ENCODE measurements around the gene OR6P1.

Gene OR6P1

GRCh38 chr1:158583962-158584361, 13.6 kb upstream of the OR6P1 start:
- no peak for TF ChIP-seq ZFX (IDR thresholded peaks at IDR 0.05; ENCODE audit: borderline replicate concordance)
- TF ChIP-seq, protein P1, sequence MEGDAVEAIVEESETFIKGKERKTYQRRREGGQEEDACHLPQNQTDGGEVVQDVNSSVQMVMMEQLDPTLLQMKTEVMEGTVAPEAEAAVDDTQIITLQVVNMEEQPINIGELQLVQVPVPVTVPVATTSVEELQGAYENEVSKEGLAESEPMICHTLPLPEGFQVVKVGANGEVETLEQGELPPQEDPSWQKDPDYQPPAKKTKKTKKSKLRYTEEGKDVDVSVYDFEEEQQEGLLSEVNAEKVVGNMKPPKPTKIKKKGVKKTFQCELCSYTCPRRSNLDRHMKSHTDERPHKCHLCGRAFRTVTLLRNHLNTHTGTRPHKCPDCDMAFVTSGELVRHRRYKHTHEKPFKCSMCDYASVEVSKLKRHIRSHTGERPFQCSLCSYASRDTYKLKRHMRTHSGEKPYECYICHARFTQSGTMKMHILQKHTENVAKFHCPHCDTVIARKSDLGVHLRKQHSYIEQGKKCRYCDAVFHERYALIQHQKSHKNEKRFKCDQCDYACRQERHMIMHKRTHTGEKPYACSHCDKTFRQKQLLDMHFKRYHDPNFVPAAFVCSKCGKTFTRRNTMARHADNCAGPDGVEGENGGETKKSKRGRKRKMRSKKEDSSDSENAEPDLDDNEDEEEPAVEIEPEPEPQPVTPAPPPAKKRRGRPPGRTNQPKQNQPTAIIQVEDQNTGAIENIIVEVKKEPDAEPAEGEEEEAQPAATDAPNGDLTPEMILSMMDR (IDR thresholded peaks at IDR 0.05) = no peak
- no peak overlapping the region for H3K27ac ChIP-seq

GRCh38 chr1:158579733-158580132, 9.4 kb upstream of the OR6P1 start, which contains the start of gene OR10X1:
TSS of gene OR10X1 (minus strand) at chr1:158579899. CDS start at chr1:158579899, 0 bp downstream.
- no peak within 1 kb of the TSS for H3K27ac ChIP-seq
- TF ChIP-seq ZFX (IDR thresholded peaks at IDR 0.05; ENCODE audit: borderline replicate concordance) = no peak
- TF ChIP-seq, protein P1 (IDR thresholded peaks at IDR 0.05) = no peak

DNA sequence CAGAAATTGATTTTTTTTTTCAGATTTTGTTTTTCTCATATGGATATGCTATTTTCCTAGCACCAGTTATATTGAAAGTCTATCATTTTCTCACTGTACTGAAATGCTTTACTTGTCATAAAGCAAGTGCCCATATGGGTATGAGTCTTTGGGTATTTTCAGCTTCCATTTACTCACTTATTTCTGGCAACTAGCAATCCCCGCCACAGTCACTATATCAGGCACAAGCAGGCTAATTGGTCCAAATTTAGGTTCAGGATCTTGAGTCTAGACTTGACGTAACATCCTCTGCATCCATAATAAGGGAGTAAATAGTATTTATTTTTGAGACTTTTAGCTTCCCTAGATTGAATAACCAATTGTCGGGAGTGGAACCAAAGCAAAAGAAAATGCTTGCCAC, 7.2 kb upstream of the OR6P1 start:
- TF ChIP-seq ZFX (IDR thresholded peaks at IDR 0.05; ENCODE audit: borderline replicate concordance) = no peak
- TF ChIP-seq, protein P1 (IDR thresholded peaks at IDR 0.05) = no peak
- H3K27ac ChIP-seq = no peak overlapping the region

GRCh38 chr1:158572226-158572625, 1.8 kb upstream of the OR6P1 start:
- H3K27ac ChIP-seq = no peak overlapping the region
- TF ChIP-seq ZFX (IDR thresholded peaks at IDR 0.05; ENCODE audit: borderline replicate concordance) = no peak
- TF ChIP-seq, protein P1 (IDR thresholded peaks at IDR 0.05) = no peak

- TF ChIP-seq, protein P1 (IDR thresholded peaks at IDR 0.05) = no peak
- no peak for TF ChIP-seq ZFX (IDR thresholded peaks at IDR 0.05; ENCODE audit: borderline replicate concordance)
- no peak overlapping the region for H3K27ac ChIP-seq
Observed at GRCh38 chr1:158564608-158565007, 5.8 kb downstream of the OR6P1 start.

GRCh38 chr1:158563853-158564252, 6.5 kb downstream of the OR6P1 start:
- H3K27ac ChIP-seq = no peak overlapping the region
- TF ChIP-seq, protein P1 (IDR thresholded peaks at IDR 0.05) = no peak
- TF ChIP-seq ZFX (IDR thresholded peaks at IDR 0.05; ENCODE audit: borderline replicate concordance) = no peak

DNA sequence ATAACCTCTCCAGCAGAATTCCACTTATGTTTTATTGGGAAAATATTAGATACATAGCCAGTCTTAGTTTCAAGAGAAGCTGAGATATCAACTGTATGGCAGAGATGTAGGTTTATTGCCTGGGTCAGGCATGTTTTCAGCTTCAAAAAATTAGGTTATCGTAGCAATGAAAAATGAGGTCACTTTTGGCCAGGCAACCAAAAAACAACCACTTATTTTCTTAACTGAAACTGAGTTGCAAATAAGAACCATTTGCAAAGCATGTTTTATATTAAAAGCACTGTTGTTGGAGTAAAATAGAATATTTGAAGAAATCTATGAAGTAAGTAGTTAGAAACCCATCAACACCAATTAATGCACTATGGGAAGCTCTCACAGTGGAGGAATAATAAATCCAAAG, 10.7 kb downstream of the OR6P1 start:
- no peak overlapping the region for H3K27ac ChIP-seq
- TF ChIP-seq, protein P1 (IDR thresholded peaks at IDR 0.05) = no peak
- no peak for TF ChIP-seq ZFX (IDR thresholded peaks at IDR 0.05; ENCODE audit: borderline replicate concordance)

Data from 22Rv1 (cell line).